Gastroesophageal sphincter (tissue), 4 donors: ENCODE results near the gene ASIC2. TPM values are rescaled to one million over a fixed set of nuclear protein-coding genes. Genes with fewer than 3 reads are reported as not detected.

Experiments used
- ATAC-seq: fragments of 150-250 bp; one replicate; pipeline ENCODE4 v1.9.1; 2016; ENCODE audit warnings: mild to moderate bottlenecking, moderate library complexity
- H3K27ac ChIP-seq, 4 donors: fragments of 200-600 bp; sonication (generic) in 3 of 4; 1 replicate in 3 of 4; 2 replicates in 1 of 4; pipeline ENCODE4 v1.5.1; 2016 to 2019
- H3K27me3 ChIP-seq: fragments of 200-600 bp; sonication (generic); one replicate; pipeline ENCODE4 v1.5.1; 2019
- H3K36me3 ChIP-seq, 2 donors: fragments of 200-600 bp; sonication (generic); one replicate each; pipeline ENCODE4 v1.5.1; 2019; ENCODE audit warnings: control low read depth in 1 of 2
- H3K4me1 ChIP-seq, 3 donors: fragments of 200-600 bp; sonication (generic); 1 replicate in 2 of 3; 2 replicates in 1 of 3; pipeline ENCODE4 v1.5.1; 2016 to 2019; ENCODE audit warnings: control low read depth in 2 of 3
- H3K4me3 ChIP-seq, 2 donors: fragments of 200-600 bp; sonication (generic); one replicate each; pipeline ENCODE4 v1.5.1; 2019; ENCODE audit warnings: mild to moderate bottlenecking in 1 of 2, moderate library complexity in 1 of 2
- H3K9me3 ChIP-seq, 3 donors: fragments of 200-600 bp; sonication (generic); one replicate each; pipeline ENCODE4 v1.5.1; 2017 to 2019; ENCODE audit warnings: control low read depth in 2 of 3
- EP300 ChIP-seq: sonication (generic); formaldehyde crosslinking; IDR thresholded peaks from one replicate; pipeline ENCODE4 v1.6.1; 2017; ENCODE audit warnings: antibody characterized with exemption, mild to moderate bottlenecking
- POLR2A ChIP-seq, 2 donors: fragments of 450-650 bp; IDR thresholded peaks; one replicate each; pipeline ENCODE4 v1.6.1; 2017; ENCODE audit warnings: antibody characterized with exemption in 2 of 2, mild to moderate bottlenecking in 2 of 2, moderate library complexity in 1 of 2
- POLR2AphosphoS5 ChIP-seq: sonication (generic); formaldehyde crosslinking; IDR thresholded peaks from one replicate; pipeline ENCODE4 v1.6.1; 2017; ENCODE audit warnings: antibody characterized with exemption
- WGBS, 2 donors: methylation state at CpG; one replicate each; pipeline ENCODE4 v1.1.5; 2018; ENCODE audit warnings: low coverage in 1 of 2; 5-methylcytosine and 5-hydroxymethylcytosine counted together
- total RNA-seq, 4 donors: library from RNA; depleted of rRNA; stranded (reverse); fragments of >200 nt; gene quantifications; one replicate each; pipeline ENCODE4 v1.1.0, GENCODE V29; 2016
- TF ChIP-seq, protein P1 (sequence below), 4 experiments: fragments of 200-600 bp in 2 of 4; fragments of 450-650 bp in 2 of 4; sonication (generic) in 1 of 4; IDR thresholded peaks; one replicate each; pipeline ENCODE4 v1.5.1; 2017 to 2019; ENCODE audit warnings: antibody characterized with exemption in 4 of 4, mild to moderate bottlenecking in 2 of 4, moderate library complexity in 2 of 4

ASIC2 gene
- total RNA-seq, 4 donors from 2014 or later, result 0.15 TPM; not detected in 3

DNA sequence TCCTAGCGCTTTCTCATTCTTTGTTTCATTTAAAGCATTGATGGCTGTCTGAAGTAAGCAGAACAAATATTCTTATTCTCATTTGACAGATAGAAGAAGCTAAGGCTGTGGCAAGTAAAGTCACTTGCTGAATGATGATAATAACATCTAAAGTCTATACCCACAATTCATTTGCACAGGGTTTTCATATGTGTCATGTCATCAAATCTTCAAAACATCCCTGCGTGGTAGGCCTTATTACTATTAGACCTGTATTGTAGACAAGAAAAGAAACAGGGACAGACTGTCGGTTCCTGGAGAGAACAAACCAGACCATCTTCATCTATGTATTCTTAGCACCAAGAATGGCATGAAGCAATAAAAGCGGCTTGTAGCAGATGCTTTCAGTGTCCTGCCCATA, 85.9 kb downstream of the ASIC2 start:
- no peaks in the 10 kb centered on the region for H3K36me3 ChIP-seq
- no peaks in the 10 kb centered on the region for H3K4me1 ChIP-seq
- no peak overlapping the region for H3K27ac ChIP-seq
- no peaks in the 10 kb centered on the region for H3K9me3 ChIP-seq
- no peak for TF ChIP-seq EP300
- no peak for TF ChIP-seq POLR2A (IDR thresholded peaks at IDR 0.05)
- TF ChIP-seq, protein P1, sequence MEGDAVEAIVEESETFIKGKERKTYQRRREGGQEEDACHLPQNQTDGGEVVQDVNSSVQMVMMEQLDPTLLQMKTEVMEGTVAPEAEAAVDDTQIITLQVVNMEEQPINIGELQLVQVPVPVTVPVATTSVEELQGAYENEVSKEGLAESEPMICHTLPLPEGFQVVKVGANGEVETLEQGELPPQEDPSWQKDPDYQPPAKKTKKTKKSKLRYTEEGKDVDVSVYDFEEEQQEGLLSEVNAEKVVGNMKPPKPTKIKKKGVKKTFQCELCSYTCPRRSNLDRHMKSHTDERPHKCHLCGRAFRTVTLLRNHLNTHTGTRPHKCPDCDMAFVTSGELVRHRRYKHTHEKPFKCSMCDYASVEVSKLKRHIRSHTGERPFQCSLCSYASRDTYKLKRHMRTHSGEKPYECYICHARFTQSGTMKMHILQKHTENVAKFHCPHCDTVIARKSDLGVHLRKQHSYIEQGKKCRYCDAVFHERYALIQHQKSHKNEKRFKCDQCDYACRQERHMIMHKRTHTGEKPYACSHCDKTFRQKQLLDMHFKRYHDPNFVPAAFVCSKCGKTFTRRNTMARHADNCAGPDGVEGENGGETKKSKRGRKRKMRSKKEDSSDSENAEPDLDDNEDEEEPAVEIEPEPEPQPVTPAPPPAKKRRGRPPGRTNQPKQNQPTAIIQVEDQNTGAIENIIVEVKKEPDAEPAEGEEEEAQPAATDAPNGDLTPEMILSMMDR (IDR thresholded peaks at IDR 0.05), result no peak
- TF ChIP-seq POLR2AphosphoS5, result no peak
- ATAC-seq, result no peak
- H3K4me3 ChIP-seq, result no peak overlapping the region
- peaks cover 58% of the 10 kb centered on the region for H3K27me3 ChIP-seq
- 89 to 94% methylated on average over 3 to 4 of the region's 4 CpGs for WGBS, 2 donors

DNA sequence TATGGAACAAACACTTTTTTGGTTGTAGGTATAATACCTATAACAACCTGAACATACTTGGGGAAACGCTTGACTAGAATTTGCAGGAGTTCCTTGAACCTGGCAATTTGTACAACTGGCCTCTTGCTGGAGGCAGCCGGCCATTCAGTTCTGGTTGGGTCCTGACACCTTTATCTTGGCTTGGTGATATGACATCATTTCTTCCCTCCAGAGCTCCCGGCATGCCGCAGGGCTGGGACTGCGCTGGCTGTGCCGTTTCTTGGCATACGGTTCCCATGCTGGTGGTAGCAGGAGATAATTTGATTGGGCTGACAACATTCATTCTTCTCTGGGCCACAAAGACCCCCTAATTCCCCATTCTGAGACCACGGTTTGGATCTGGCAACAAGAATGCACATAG, 87.5 kb downstream of the ASIC2 start:
- WGBS, 2 donors, result 73 to 80% methylated on average over 3 to 4 of the region's 8 CpGs
- Histone ChIP-seq H3K4me1 (no peaks in the 10 kb centered on the region), H3K27me3 (peaks cover 52% of the 10 kb centered on the region), H3K36me3 (no peaks in the 10 kb centered on the region), H3K9me3 (no peaks in the 10 kb centered on the region), H3K4me3 (no peak overlapping the region), H3K27ac (no peak overlapping the region)
- no peak for ATAC-seq
- no peak for TF ChIP-seq POLR2AphosphoS5
- TF ChIP-seq, protein P1 (IDR thresholded peaks at IDR 0.05), result no peak

DNA sequence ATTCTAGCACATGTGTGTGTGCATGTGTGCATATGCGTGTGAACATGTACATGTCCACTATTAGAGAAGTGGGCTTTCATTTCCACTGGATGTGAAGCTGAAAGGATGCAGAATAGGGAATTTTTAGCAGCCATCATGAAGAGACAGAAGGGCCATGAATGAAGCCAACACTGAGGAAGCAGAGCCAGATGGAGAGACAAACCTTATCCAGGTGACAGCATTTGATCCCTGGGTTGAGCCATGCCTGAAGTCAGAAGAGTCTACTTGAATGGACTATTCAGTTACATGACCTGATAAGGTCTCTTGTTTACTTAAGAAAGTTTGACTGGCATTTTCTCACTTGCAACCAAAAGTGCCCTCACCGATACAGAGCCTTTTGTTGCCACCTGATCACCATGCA, 88.4 kb downstream of the ASIC2 start:
- H3K36me3 ChIP-seq, result no peaks in the 10 kb centered on the region
- ATAC-seq, result no peak
- no peaks in the 10 kb centered on the region for H3K4me1 ChIP-seq
- H3K27me3 ChIP-seq, result peaks cover 56% of the 10 kb centered on the region
- TF ChIP-seq POLR2A (IDR thresholded peaks at IDR 0.05) (no peak), EP300 (no peak), POLR2AphosphoS5 (no peak)
- TF ChIP-seq, protein P1 (IDR thresholded peaks at IDR 0.05), result no peak
- no peak overlapping the region for H3K4me3 ChIP-seq
- H3K27ac ChIP-seq, result no peak overlapping the region
- no peaks in the 10 kb centered on the region for H3K9me3 ChIP-seq
- WGBS, 2 donors, result 60 to 88% methylated on average over 2 of the region's 2 CpGs

DNA sequence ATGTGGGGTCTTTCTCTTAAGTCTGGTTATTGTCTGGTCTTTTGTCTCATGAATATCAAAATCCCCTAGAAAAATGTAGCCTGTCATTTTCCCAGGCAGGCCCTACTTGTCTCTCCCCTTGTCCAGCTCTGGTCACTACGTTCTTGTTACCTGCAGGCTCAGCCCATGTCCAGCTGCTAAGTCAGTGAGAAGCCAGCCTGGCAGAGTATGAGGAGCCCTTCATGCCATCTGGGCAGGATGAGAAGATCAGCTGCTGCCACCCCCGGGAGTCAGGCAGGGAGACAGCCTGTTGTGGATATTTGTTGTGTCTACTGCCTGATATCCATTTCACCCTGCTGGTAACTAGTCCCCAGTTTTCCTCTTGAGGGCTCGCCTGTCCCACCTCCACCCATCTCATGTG, 88.9 kb downstream of the ASIC2 start:
- H3K4me1 ChIP-seq, result no peaks in the 10 kb centered on the region
- ATAC-seq, result no peak
- H3K27ac ChIP-seq, result no peak overlapping the region
- H3K27me3 ChIP-seq, result peaks cover 56% of the 10 kb centered on the region
- no peaks in the 10 kb centered on the region for H3K36me3 ChIP-seq
- no peaks in the 10 kb centered on the region for H3K9me3 ChIP-seq
- WGBS, 2 donors, result 80 to 100% methylated on average over 1 to 3 of the region's 3 CpGs
- H3K4me3 ChIP-seq, result no peak overlapping the region
- TF ChIP-seq POLR2A (IDR thresholded peaks at IDR 0.05) (no peak), POLR2AphosphoS5 (no peak), EP300 (no peak)
- TF ChIP-seq, protein P1 (IDR thresholded peaks at IDR 0.05), result no peak

DNA sequence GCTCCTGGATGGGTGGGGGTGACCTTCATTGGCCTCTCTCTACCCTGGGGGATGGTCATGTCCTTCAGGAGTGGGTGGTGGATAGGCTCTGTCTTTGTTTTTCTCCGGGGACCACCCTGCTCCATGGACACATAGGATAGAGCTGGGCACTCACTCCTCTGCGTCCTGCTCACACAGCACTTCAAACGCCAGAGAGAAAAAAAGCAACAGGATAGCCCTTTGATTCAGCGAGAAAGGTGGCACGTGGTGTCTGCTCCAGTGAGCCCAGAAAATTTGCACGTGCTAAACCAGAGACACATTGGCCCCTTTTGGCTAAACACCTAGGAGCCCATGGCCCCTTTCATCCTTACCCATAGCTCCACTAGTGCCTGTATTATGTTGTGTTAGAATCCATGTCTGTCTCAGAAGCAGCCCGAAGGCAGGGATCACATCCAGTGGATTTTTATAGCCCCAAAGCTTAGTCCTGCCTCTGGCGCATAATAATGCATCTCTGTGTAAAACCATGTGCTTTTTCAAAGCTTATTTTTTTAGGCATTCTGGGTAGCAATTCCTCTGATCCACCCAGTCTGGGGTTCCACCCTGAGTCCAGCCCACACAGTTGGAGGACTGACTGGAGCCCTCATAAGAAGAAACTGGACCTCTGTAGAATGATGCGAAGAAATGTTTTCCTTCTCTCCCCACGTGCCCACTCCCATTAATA, 90.1 kb downstream of the ASIC2 start:
- Histone ChIP-seq H3K36me3 (no peaks in the 10 kb centered on the region), H3K4me1 (no peaks in the 10 kb centered on the region), H3K9me3 (no peaks in the 10 kb centered on the region), H3K4me3 (no peak overlapping the region), H3K27me3 (peaks cover 61% of the 10 kb centered on the region), H3K27ac (no peak overlapping the region)
- ATAC-seq, result no peak
- WGBS, 2 donors, result 36% methylated on average over 8 of the region's 10 CpGs; no CpG with 5 or more reads in 1 of the 2 donors
- TF ChIP-seq POLR2A (IDR thresholded peaks at IDR 0.05) (no peak), POLR2AphosphoS5 (no peak), EP300 (no peak)
- TF ChIP-seq, protein P1 (IDR thresholded peaks at IDR 0.05), result no peak
